Thyroid gland (tissue), 4 donors: ENCODE measurements around the gene CD53.

Experiments used
- POLR2A ChIP-seq, 2 donors: fragments of 450-650 bp; IDR thresholded peaks; one replicate each; pipeline ENCODE4 v1.6.1; 2017; ENCODE audit warnings: antibody characterized with exemption in 2 of 2, mild to moderate bottlenecking in 2 of 2, moderate library complexity in 1 of 2
- TF ChIP-seq, protein P1 (sequence below), 6 experiments: fragments of 200-600 bp in 3 of 6; fragments of 450-650 bp in 3 of 6; sonication (generic) in 3 of 6; IDR thresholded peaks; one replicate each; pipeline ENCODE4 v1.5.1; 2016 to 2019; ENCODE audit warnings: antibody characterized with exemption in 6 of 6, mild to moderate bottlenecking in 2 of 6, inconsistent platforms in 1 of 6, moderate library complexity in 1 of 6

DNA sequence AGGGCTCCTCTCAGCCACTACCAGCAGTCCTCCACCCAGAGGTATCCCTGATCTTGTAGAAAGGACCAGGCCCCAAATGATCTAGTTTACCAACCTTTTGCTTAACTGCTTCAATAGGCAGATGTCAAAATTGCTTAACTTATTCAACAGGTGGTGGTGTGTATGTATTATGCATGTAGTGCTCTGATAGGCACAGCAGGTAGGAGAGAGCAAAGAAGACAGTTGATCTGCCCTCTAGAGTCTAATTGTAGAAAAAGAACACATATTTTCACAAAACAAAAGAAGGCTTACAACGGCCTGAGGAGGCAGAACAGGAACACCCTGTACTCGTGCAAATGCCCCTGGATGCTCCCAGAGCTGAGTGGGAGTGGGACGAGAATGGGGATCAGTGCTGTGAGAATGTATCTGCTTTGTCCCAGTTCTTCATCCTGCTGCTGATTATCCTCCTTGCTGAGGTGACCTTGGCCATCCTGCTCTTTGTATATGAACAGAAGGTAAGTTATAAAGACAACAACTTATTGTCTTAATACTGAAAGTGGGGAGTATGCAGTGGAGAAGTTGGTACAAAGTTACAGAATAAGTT, 21.1 kb downstream of the CD53 start:
- TF ChIP-seq, protein P1, sequence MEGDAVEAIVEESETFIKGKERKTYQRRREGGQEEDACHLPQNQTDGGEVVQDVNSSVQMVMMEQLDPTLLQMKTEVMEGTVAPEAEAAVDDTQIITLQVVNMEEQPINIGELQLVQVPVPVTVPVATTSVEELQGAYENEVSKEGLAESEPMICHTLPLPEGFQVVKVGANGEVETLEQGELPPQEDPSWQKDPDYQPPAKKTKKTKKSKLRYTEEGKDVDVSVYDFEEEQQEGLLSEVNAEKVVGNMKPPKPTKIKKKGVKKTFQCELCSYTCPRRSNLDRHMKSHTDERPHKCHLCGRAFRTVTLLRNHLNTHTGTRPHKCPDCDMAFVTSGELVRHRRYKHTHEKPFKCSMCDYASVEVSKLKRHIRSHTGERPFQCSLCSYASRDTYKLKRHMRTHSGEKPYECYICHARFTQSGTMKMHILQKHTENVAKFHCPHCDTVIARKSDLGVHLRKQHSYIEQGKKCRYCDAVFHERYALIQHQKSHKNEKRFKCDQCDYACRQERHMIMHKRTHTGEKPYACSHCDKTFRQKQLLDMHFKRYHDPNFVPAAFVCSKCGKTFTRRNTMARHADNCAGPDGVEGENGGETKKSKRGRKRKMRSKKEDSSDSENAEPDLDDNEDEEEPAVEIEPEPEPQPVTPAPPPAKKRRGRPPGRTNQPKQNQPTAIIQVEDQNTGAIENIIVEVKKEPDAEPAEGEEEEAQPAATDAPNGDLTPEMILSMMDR (IDR thresholded peaks at IDR 0.05) = no peak
- TF ChIP-seq POLR2A (IDR thresholded peaks at IDR 0.05) = no peak
